NCI-H82 treated with DMSO at 0.1 percent for 48 hours (cell line): ENCODE results near the gene GADL1.

Experiments
- DNase-seq: peaks from one replicate; lab custom pipeline; 2025; ENCODE audit not compliant: unreplicated experiment; lab: John Stamatoyannopoulos, UW

Gene GADL1

GRCh38 chr3:30679045-30679444 is 215.4 kb downstream of the GADL1 start:
- DNase-seq: no peak

GRCh38 chr3:30677347-30677685 is 217.1 kb downstream of the GADL1 start:
- no peak for DNase-seq

- no peak for DNase-seq
These were observed 217.8 kb downstream of the GADL1 start for GRCh38 chr3:30676424-30677346.
